Neural cell (in vitro differentiated cells): Measurements from ENCODE around the gene MEAF6. TPM values are rescaled to one million over a fixed set of nuclear protein-coding genes. Genes with fewer than 3 reads are reported as not detected.

Experiments used
- H2AFZ ChIP-seq: fragments of 200-600, 300-800 bp; sonication (generic), shearing (Covaris generic); 2 replicates; pipeline ENCODE4 v1.6.0; 2014; ENCODE audit warnings: low read depth, mild to moderate bottlenecking, antibody characterized with exemption, low read length, moderate library complexity
- H3F3A ChIP-seq: fragments of 200-600 bp; shearing (Covaris generic); 2 replicates; pipeline ENCODE4 v1.6.1; 2016; ENCODE audit warnings: mild to moderate bottlenecking, moderate library complexity, mixed read lengths, antibody characterized with exemption, low read length; ENCODE audit not compliant: insufficient read depth, poor library complexity, severe bottlenecking
- H3K27ac ChIP-seq: fragments of 200-600, 300-800 bp; sonication (generic), shearing (Covaris generic); 2 replicates; pipeline ENCODE4 v1.5.1; 2014; ENCODE audit warnings: mild to moderate bottlenecking, low read length, moderate library complexity
- H3K27me3 ChIP-seq: fragments of 300-800, 200-600 bp; sonication (generic), shearing (Covaris generic); 2 replicates; pipeline ENCODE4 v1.6.0; 2014; ENCODE audit warnings: mild to moderate bottlenecking, low read depth, low read length, moderate library complexity; ENCODE audit not compliant: insufficient read depth
- H3K36me3 ChIP-seq: fragments of 300-800, 200-600 bp; sonication (generic), shearing (Covaris generic); 2 replicates; pipeline ENCODE4 v1.5.1; 2014; ENCODE audit warnings: mild to moderate bottlenecking, antibody characterized with exemption, low read length, moderate library complexity; ENCODE audit not compliant: insufficient read depth
- H3K4me2 ChIP-seq: fragments of 300-800, 200-600 bp; sonication (generic), shearing (Covaris generic); 2 replicates; pipeline ENCODE4 v1.6.0; 2014; ENCODE audit warnings: mild to moderate bottlenecking, low read length
- H3K4me3 ChIP-seq: fragments of 300-800, 200-600 bp; sonication (generic), shearing (Covaris generic); 2 replicates; pipeline ENCODE4 v1.5.1; 2014; ENCODE audit warnings: mild to moderate bottlenecking, low read length, moderate library complexity
- H3K79me2 ChIP-seq: fragments of 200-600 bp; shearing (Covaris generic); replicated peaks from 2 replicates; pipeline ENCODE4 v1.6.0; 2014; ENCODE audit warnings: mild to moderate bottlenecking, low read length, moderate library complexity; ENCODE audit not compliant: insufficient read depth
- H3K9ac ChIP-seq: fragments of 300-800, 200-600 bp; sonication (generic), shearing (Covaris generic); 2 replicates; pipeline ENCODE4 v1.6.1; 2016; ENCODE audit warnings: mild to moderate bottlenecking, low read length, mixed read lengths
- H3K9me2 ChIP-seq: fragments of 200-600 bp; shearing (Covaris generic); 2 replicates; pipeline ENCODE4 v1.6.1; 2016; ENCODE audit warnings: mild to moderate bottlenecking, low read length, mixed read lengths; ENCODE audit not compliant: insufficient read depth
- H3K9me3 ChIP-seq: fragments of 200-600, 300-800 bp; sonication (generic), shearing (Covaris generic); 2 replicates; pipeline ENCODE4 v1.6.1; 2016; ENCODE audit warnings: mild to moderate bottlenecking, mixed run types, low read length, moderate library complexity, mixed read lengths
- H4K20me1 ChIP-seq: fragments of 200-600 bp; shearing (Covaris generic); 2 replicates; pipeline ENCODE4 v1.6.1; 2016; ENCODE audit warnings: mild to moderate bottlenecking, mixed run types; ENCODE audit not compliant: insufficient read depth
- CTCF ChIP-seq: fragments of 450-650 bp; IDR thresholded peaks from 2 replicates; pipeline ENCODE4 v1.5.1; 2014; ENCODE audit warnings: antibody characterized with exemption, mild to moderate bottlenecking, moderate library complexity; ENCODE audit not compliant: poor library complexity, severe bottlenecking
- EP300 ChIP-seq: fragments of 450-650 bp; conservative IDR thresholded peaks from 2 replicates; pipeline ENCODE4 v1.6.1; 2014; ENCODE audit warnings: antibody characterized with exemption, mild to moderate bottlenecking, moderate library complexity; ENCODE audit not compliant: poor library complexity, severe bottlenecking
- EZH2 ChIP-seq: fragments of 200-600, 300-800 bp; shearing (Covaris generic), sonication (generic); IDR thresholded peaks from 2 replicates; pipeline ENCODE4 v1.6.1; 2014; ENCODE audit warnings: antibody characterized with exemption, low read length, borderline replicate concordance, mild to moderate bottlenecking; ENCODE audit not compliant: insufficient read depth, poor library complexity, severe bottlenecking
- MXI1 ChIP-seq: fragments of 450-650 bp; conservative IDR thresholded peaks from 2 replicates; pipeline ENCODE4 v1.6.1; 2014; ENCODE audit warnings: antibody characterized with exemption, mild to moderate bottlenecking; ENCODE audit not compliant: poor library complexity, severe bottlenecking
- POLR2AphosphoS5 ChIP-seq: IDR thresholded peaks from 2 replicates; pipeline ENCODE4 v1.6.1; 2012
- RAD21 ChIP-seq: fragments of 450-650 bp; conservative IDR thresholded peaks from 2 replicates; pipeline ENCODE4 v1.6.1; 2014; ENCODE audit warnings: antibody characterized with exemption, mild to moderate bottlenecking, moderate library complexity
- REST ChIP-seq: IDR thresholded peaks from 2 replicates; pipeline ENCODE4 v1.6.1; 2012; ENCODE audit warnings: borderline replicate concordance
- SMC3 ChIP-seq: fragments of 450-650 bp; conservative IDR thresholded peaks from 2 replicates; pipeline ENCODE4 v1.6.1; 2014; ENCODE audit warnings: antibody characterized with exemption, mild to moderate bottlenecking, moderate library complexity; ENCODE audit not compliant: poor library complexity
- TAF1 ChIP-seq: IDR thresholded peaks from 2 replicates; pipeline ENCODE4 v1.6.1; 2012; ENCODE audit warnings: low read depth
- polyA plus RNA-seq: library from polyadenylated mRNA; depleted of rRNA; stranded (reverse); fragments of >200 nt; gene quantifications from 2 replicates; pipeline ENCODE4 v1.2.3, GENCODE V29; 2014

MEAF6 gene
- polyA plus RNA-seq, 1 donor from 2014 or later = 351 TPM

- no peak overlapping the region for H3K27ac ChIP-seq
- H3F3A ChIP-seq = no peaks in the 10 kb centered on the region
- TF ChIP-seq RAD21 (no peak), MXI1 (no peak), REST (no peak), TAF1 (no peak), EZH2 (no peak), POLR2AphosphoS5 (no peak), EP300 (no peak), SMC3 (no peak), CTCF (no peak)
- no peak overlapping the region for H3K9ac ChIP-seq
- H3K9me2 ChIP-seq = no peaks in the 10 kb centered on the region
- no peak overlapping the region for H3K4me3 ChIP-seq
- H3K36me3 ChIP-seq = no peaks in the 10 kb centered on the region
- H3K79me2 ChIP-seq = no peaks in the 10 kb centered on the region
- no peaks in the 10 kb centered on the region for H4K20me1 ChIP-seq
- no peaks in the 10 kb centered on the region for H3K9me3 ChIP-seq
- H3K4me2 ChIP-seq = no peak overlapping the region
- no peaks in the 10 kb centered on the region for H3K27me3 ChIP-seq
- H2AFZ ChIP-seq = no peak overlapping the region
These were observed 58.0 kb downstream of the MEAF6 start for GRCh38 chr1:37456614-37457013.

- Histone ChIP-seq H3K4me3 (no peak overlapping the region), H3K9me2 (no peaks in the 10 kb centered on the region), H3K27me3 (no peaks in the 10 kb centered on the region), H3K9me3 (no peaks in the 10 kb centered on the region), H3K9ac (no peak overlapping the region), H3K27ac (no peak overlapping the region), H3F3A (no peaks in the 10 kb centered on the region), H3K4me2 (no peak overlapping the region), H4K20me1 (no peaks in the 10 kb centered on the region), H3K36me3 (no peaks in the 10 kb centered on the region), H2AFZ (no peak overlapping the region), H3K79me2 (no peaks in the 10 kb centered on the region)
- no peak for TF ChIP-seq CTCF
- no peak for TF ChIP-seq EZH2
- TF ChIP-seq EP300 = no peak
- no peak for TF ChIP-seq MXI1
- TF ChIP-seq TAF1 = no peak
- TF ChIP-seq REST = no peak
- TF ChIP-seq SMC3 = no peak
- TF ChIP-seq POLR2AphosphoS5 = no peak
- TF ChIP-seq RAD21 = no peak
These were observed 59.0 kb downstream of the MEAF6 start for GRCh38 chr1:37455516-37455915.
